Measurements from ENCODE around the gene SNAPC3.
"Not testable (repeated sequence)": the region's sequence is repeated elsewhere in the genome, so short reads cannot be mapped to it uniquely, and the experiment has no call there.

The SNAPC3 gene

GRCh38 chr9:15422372-15423230 lies at the start of gene SNAPC3:
SNAPC3 (plus strand) TSS chr9:15422876; CDS start chr9:15422880, 4 bp downstream.
- DNase-seq (ENCODE audit: low spot score): peak; percentile 96

GRCh38 chr9:15373881-15374280 lies 48.8 kb upstream of the SNAPC3 start:
- DNase-seq (ENCODE audit: low spot score): no peak

- no peak for DNase-seq (ENCODE audit: low spot score)
Observed at GRCh38 chr9:15374310-15374709, 48.4 kb upstream of the SNAPC3 start.

DNA sequence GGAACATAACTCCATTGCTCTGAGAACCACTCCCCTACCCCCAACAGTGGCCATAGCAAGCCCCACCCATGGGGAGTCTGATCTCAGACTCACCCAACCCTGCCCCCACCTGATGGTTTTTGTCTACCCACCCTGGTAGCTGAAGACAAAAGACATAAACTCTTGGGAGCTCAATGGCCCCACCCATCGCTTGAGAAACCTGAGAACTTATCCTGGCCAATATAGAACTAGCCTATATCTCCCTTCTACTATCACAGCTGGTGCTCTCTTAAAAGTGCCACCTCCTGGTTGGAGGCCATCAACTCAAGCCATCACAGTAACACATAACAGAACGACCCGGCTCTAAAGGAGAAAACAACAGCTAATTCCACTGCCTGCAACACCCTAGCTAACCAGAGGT lies 47.9 kb upstream of the SNAPC3 start:
- no peak for DNase-seq (ENCODE audit: low spot score)

GRCh38 chr9:15377625-15378540 lies 44.8 kb upstream of the SNAPC3 start:
- DNase-seq (ENCODE audit: low spot score): no peak

- not testable (repeated sequence) for DNase-seq (ENCODE audit: low spot score)
Observed at GRCh38 chr9:15379317-15379716, 43.4 kb upstream of the SNAPC3 start.

DNA sequence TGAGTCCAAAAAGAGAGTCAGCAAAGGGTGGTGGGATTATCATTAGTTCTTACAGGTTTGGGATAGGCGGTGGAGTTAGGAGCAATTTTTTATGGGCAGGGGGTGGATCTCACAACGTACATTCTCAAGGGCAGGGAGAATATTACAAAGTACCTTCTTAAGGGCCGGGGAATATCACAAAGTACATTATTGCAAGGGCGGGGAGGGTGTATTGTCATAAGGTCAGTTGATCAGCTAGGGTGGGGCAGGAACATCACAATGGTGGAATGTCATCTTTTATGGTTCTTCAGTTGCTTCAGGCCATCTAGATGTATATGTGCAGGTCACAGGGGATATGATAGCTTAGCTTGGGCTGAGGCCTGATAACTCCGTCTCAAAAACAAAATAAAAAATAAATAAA lies 42.8 kb upstream of the SNAPC3 start:
- DNase-seq (ENCODE audit: low spot score): not testable (repeated sequence)

DNA sequence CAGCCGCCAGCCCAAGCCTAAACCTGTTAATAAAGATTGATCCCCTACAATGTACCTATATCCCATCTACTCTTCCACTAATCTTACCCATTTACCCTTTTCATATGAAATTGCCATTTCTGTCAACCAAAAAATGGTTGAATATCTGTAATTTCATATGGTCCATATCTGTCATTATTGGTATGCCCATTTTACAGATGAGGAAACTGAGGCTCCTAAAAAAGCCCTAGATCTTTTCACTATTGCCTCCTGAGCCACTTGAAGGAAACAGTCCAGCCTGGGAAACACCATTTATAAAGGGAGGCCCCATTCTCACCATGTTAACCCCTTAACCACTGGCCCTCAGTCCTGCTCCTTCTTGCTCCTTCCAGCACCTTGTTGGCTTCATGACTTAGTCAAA lies 41.2 kb upstream of the SNAPC3 start:
- DNase-seq (ENCODE audit: low spot score): no peak

DNA sequence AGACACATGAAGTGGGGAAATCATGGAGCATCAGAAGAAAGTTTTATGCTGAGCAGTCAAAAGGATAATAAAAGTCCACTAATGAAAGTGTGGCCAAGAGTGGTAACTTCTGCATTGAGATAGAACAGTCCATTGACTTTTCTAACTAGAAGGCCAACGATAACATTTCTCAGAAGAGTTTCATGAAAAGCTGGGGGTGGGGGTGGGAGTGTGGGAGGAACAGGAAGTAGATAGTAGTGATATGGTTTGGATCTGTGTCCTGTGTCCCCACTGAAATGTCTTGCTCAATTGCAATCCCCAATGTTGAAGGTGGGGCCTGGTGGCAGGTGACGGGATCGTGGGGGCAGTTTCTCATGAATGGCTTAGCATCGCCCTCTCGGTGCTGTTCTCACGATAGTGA lies 36.2 kb upstream of the SNAPC3 start:
- no peak for DNase-seq (ENCODE audit: low spot score)

- DNase-seq (ENCODE audit: low spot score): no peak
Observed at GRCh38 chr9:15389173-15389572, 33.5 kb upstream of the SNAPC3 start.

GRCh38 chr9:15389631-15390030 lies 33.0 kb upstream of the SNAPC3 start:
- DNase-seq (ENCODE audit: low spot score): no peak

DNA sequence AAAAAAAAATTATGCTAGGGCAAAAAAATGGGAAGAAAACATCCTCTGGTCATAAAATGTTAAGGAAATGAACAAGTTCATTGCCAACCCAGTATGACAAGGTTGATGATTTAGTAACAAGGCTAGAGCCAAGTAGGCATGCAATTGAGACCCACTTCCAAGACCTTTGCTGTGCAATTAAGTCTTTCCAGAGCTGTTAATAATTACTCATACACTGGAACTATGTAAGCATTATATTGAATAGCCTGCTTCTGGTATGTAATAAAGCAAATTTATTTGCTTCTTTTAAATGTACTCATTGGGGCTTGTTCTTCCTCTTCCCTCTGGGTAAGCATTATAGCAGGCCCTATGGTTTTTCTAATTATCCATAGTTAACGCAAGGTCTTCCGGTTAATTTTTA lies 32.5 kb upstream of the SNAPC3 start:
- DNase-seq (ENCODE audit: low spot score): no peak

GRCh38 chr9:15392363-15392762 lies 30.3 kb upstream of the SNAPC3 start:
- DNase-seq (ENCODE audit: low spot score): no peak

DNA sequence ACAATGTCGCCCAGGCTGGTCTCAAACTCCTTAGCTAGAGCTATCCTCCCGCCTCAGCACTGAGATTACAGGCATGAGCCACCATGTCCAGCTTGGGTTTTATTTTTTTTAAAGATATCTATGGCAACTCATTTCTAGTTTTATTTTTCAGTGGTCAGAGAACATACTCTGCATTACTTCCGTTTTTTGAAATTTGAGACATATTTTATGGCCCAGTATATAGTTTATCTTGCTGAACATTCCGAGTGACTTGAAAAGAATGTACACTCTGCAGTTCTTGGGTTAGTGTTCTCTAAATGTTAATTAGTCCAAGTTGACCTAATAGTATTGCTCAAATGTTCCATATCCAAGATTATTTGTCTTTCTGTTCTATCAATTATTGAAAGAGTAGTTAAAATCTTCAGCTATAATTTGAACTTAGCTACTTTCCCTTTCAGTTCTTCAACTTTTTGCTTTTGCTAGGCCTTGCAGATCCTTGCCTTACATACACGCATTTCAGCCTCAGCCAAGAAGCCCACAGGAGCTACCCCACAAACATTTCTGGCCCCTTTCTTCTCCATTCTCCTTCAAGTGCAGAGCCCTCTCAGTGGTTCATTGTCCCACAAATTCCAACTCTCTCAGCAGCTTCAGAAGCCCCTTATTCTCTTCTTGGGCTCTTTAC lies 22.3 kb upstream of the SNAPC3 start:
- no peak for DNase-seq (ENCODE audit: low spot score)

GRCh38 chr9:15401266-15401665 lies 21.4 kb upstream of the SNAPC3 start:
- no peak for DNase-seq (ENCODE audit: low spot score)

GRCh38 chr9:15403155-15403554 lies 19.5 kb upstream of the SNAPC3 start:
- DNase-seq (ENCODE audit: low spot score): no peak

DNA sequence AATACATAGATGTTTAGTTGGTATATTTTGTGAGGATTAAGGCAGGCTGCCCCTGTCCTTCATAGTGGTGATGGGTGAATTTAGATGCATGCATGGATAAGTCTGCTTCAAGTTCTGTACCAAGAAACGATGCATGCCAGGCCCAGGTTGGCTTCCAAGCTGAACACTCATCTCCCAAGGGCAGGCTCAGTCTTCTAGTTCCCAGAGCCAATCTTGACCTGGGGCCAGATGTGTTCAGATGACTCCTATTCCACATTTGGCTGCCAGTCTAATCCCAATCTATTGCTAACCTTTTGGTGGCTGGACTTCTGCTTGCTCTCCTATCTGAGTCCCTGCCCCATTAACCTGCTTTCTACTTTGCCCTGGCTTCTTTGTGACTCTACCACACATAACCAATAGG lies 18.5 kb upstream of the SNAPC3 start:
- DNase-seq (ENCODE audit: low spot score): no peak

- peak; percentile 47 for DNase-seq (ENCODE audit: low spot score)
Observed at GRCh38 chr9:15416880-15417279, 5.8 kb upstream of the SNAPC3 start.

GRCh38 chr9:15417626-15418025 lies 5.0 kb upstream of the SNAPC3 start:
- DNase-seq (ENCODE audit: low spot score): no peak

- DNase-seq (ENCODE audit: low spot score): no peak
Observed at GRCh38 chr9:15420796-15421195, 1.9 kb upstream of the SNAPC3 start.

DNA sequence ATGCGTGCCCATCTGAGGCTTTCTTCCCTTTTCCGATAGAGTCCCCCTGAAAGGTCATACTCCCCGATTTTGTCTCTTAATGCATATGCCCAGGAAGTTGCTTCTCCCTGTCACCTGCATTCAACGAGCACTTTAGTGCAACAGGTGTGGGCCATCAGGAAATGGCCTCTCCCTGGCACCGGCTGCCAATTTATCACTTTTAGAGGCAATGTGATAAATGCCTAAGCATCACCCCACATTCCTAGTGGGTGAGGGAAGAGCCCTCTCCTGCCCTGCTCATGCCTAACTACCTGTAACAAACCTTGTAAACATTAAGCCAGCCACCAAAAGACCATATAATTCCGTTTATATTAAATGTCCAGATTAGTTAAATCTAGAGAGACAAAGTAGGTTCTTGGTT lies 1.1 kb upstream of the SNAPC3 start:
- no peak for DNase-seq (ENCODE audit: low spot score)

DNA sequence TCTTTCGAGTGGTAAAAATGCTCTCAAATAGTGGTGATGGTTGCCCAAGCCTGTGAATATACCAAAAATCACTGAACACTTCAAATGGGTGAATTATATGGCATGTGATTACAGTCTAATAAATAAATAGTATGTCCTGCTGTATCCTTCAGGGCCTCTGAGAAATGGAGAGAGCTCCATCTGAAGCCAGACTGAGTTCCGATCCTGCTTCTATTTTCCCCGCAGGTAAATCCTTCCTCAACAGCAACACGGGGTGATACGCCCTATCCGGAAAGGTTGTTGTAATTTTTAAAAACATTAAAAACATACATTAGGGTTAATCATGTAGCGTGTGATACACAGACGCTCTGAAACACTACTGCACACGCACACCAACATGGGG lies 695 bp upstream of the SNAPC3 start:
- no peak for DNase-seq (ENCODE audit: low spot score)
